GM19452 (cell line): ENCODE results near the gene PLCB2.

ENCODE experiments used
- ATAC-seq: cut with Tn5 transposase; IDR thresholded peaks from one replicate; pipeline ENCODE4 v1.9.1; 2021; ENCODE audit not compliant: unreplicated experiment

The PLCB2 gene, protein sequence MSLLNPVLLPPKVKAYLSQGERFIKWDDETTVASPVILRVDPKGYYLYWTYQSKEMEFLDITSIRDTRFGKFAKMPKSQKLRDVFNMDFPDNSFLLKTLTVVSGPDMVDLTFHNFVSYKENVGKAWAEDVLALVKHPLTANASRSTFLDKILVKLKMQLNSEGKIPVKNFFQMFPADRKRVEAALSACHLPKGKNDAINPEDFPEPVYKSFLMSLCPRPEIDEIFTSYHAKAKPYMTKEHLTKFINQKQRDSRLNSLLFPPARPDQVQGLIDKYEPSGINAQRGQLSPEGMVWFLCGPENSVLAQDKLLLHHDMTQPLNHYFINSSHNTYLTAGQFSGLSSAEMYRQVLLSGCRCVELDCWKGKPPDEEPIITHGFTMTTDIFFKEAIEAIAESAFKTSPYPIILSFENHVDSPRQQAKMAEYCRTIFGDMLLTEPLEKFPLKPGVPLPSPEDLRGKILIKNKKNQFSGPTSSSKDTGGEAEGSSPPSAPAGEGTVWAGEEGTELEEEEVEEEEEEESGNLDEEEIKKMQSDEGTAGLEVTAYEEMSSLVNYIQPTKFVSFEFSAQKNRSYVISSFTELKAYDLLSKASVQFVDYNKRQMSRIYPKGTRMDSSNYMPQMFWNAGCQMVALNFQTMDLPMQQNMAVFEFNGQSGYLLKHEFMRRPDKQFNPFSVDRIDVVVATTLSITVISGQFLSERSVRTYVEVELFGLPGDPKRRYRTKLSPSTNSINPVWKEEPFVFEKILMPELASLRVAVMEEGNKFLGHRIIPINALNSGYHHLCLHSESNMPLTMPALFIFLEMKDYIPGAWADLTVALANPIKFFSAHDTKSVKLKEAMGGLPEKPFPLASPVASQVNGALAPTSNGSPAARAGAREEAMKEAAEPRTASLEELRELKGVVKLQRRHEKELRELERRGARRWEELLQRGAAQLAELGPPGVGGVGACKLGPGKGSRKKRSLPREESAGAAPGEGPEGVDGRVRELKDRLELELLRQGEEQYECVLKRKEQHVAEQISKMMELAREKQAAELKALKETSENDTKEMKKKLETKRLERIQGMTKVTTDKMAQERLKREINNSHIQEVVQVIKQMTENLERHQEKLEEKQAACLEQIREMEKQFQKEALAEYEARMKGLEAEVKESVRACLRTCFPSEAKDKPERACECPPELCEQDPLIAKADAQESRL

DNA sequence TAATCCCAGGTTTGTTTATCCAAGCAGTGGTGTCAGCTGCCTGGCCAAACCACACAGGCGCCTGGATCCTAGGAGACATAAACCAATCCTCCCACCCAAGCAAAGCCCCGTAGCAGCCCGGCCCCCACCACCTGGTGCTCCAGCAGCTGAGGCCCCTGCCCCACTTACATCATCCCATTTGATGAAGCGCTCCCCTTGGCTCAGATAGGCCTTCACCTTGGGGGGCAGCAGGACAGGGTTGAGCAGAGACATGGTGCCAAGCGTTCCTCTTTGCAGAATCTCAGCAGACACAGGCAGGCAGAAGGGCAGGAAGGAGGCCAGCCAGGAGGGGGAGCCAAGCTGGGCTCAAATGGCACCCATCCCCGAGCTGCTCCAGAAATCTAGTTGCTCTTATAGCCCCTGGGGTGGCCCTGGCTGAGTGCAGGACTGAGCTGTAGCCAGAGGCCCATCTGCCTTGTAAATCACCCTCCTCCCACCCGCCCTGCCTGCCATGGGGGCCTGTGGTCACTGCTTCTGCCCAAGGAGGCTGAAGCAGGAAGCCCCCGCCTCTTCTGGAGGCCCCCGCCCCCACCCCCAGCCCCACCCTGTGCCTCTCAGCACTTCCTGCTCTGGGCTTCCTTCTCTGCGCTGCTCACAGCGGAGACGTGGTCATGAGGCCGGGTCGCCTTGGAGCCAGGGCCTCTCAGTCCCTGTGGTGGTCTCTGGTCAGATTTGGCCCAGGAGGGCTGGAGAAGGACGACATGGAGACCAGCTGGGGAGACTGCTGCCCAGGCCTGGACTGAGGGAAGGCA, at the start of gene PLCB2:
Gene PLCB2 (minus strand): TSS at position 515 of the 791 bp plus-strand sequence. CDS start 263 bp downstream, at position 252.
- peak; percentile 58 for ATAC-seq

DNA sequence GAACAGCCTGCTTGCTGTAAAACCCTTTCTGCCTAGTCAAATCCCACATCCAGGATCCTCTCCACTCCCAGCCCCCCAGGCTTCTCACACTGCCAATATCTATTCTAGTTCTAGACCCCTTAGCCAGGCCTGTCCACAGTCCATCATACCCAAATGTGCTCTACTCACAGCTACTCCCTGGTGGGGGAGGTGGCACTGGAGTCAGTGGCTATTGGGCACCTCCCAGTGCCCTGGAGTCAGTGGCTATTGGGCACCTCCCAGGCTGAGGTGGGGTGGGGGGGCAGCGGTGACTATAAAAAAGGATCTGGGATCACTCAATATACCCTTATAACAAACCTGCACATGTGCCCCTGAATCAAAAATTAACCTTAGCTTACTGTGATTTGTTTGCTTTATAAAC, 49.5 kb upstream of the PLCB2 start:
- ATAC-seq, result no peak

DNA sequence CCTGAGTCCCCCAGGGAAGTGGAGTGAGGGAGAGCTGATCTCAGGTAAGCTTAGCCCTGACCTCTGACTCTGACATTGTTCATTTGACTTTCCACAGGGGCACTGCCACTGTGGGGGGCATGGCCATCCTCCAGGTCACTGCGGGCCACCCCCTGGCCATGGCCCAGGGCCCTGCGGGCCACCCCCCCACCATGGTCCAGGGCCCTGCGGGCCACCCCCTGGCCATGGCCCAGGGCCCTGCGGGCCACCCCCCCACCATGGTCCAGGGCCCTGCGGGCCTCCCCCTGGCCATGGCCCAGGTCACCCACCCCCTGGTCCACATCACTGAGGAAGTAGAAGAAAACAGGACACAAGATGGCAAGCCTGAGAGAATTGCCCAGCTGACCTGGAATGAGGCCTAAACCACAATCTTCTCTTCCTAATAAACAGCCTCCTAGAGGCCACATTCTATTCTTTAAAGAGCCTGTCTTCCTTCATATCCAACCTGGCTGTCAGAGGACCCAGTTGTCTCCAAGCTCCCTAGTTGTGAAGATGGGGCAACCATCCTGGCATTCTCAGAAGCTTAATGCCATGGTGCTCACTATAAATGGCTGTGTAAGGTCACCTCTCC, 48.3 kb upstream of the PLCB2 start:
- ATAC-seq, result no peak

DNA sequence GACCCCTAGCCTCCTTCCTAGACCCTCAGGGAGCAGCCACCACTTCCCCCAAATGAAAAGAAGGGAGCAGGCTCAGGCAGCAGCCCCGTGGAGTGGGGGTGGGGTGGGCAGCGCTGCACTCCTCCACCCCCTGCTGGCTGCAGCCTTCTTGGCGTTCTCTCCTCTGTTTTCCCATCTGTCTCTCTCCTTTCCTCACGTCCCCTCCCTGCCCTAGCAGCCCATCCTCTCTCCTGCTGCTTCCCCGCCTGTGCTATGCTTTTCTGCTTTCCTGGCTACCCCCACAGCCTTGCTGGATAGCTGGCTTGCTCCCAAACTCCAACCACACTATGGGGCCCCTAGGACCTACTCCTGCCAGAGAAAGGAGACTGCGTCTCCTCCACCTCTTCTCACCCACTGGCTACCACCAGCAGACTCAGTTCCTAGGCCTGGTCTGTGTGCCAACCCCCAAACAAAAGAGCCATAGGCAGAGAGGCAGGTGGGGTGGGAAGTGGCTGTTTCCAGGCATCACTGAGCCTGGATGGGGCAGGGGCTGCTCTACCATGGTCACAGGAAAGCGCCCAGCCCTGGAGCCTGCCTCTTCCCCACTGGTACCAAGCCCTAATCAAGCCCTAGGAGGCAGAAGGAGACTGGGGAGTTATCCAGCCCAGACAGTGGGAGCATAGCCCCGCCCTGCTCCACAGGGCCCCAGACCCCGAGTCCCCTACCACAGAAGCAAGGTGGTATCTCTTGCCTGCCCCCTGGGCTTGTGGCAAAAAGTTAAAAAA, 46.9 kb upstream of the PLCB2 start:
- ATAC-seq, result no peak

- no peak for ATAC-seq
These were observed 46.0 kb upstream of the PLCB2 start for GRCh38 chr15:40353697-40354096.

- ATAC-seq, result no peak
These were observed 44.7 kb upstream of the PLCB2 start for GRCh38 chr15:40352281-40352901.

- no peak for ATAC-seq
These were observed 41.4 kb upstream of the PLCB2 start for GRCh38 chr15:40349163-40349562.

DNA sequence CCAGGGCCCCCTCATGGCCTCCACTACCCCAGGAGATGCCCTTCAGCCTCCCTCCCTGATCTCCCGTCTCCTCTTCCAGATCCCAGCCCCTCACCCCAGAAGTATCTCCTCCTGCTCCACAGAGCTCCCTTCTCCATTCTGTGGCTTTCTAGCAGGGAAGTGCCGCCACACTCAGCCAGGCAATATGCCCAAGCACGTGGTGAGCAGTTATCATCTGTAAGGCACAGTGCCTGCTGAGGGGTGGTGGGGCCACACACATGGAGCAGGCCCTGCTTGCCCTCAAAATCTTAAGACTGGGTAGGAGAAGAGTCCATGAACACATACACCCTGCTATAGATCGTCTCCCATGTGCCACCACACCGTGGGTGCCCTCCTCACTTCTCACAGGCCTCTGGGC, 40.7 kb upstream of the PLCB2 start:
- no peak for ATAC-seq

GRCh38 chr15:40347559-40348473, 40.1 kb upstream of the PLCB2 start:
- ATAC-seq, result no peak

DNA sequence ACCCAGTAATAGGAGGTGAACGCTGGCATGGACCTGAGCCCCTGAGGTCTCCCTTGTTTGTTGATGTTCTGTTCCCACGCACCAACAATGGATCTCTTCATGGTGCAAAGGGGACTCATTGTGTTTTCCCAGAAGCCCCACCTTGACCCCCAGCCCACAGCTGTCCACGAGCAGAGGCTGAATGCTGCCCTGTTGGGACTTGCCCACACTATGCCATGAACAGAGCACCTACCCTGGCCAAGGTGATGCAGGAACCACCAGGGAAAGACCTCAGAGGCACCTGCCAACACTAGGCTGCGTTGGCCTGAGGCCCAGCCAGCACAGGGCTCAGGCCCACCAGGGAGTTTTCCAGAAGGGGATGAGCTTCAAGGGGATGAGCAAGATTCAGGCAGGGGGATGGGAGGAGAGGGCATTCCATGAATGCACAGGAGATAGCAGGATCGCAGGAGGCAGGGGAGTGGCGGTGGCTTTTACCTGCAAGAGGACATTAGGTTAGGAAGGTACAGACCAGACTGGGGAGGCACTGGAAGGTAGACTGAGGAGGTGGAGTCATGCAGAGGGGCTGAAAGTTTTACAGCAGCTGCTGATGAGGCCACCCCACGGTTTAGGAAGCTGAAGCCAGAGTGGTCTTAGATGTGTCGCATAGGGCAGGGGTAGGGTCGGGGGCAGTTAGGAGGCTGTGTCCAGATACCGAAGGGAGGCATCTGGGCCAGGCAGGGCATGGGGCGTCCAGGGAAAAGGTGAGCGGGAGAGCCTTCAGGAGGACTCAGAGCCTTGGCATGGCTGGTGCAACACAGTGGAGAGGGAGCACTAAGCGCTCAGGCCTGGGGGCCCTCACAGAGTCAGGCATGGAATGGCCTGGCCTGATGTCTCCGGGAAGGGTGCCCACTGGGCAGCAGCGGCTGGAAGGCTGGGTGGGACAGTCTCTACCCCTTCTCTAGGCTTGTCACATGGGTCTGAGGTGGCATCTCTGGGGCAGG, 39.1 kb upstream of the PLCB2 start:
- no peak for ATAC-seq

DNA sequence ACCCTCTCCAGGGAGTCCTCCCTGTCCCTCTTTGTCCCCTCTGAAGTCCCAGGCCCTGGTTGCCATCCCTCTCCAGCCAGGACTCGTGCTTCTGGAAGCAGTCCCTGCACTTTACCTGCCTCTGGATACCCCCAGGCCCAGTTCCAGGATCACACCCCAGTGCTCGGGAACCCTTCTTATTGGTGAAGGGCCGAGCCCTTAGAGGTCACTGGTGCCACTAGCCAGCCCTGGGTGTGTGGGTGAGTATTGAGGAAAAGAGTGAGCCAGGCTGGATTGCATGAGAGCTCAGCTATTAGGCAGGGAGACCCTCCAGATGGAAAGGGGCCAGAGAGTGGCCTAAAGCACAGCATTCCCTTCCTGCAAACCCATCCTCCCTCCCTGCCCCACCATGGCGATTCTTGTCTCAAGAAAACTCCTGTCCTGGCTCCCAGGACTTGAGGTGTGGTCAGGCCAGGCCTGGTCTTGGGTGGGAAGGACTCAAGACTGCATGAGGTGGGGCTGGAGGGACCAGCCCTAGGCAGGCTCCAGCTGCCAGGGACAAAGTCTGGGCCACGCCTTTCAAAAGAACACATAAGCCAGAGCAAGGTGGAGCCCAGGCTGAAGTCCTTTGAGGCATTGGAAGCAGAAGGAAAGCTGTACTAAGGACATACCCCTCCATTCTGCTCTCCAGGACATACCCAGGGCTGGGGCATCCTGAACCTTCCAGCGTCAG, 38.3 kb upstream of the PLCB2 start:
- no peak for ATAC-seq

- ATAC-seq, result no peak
These were observed 37.6 kb upstream of the PLCB2 start for GRCh38 chr15:40345225-40345866.

GRCh38 chr15:40344631-40345120, 36.9 kb upstream of the PLCB2 start:
- no peak for ATAC-seq

DNA sequence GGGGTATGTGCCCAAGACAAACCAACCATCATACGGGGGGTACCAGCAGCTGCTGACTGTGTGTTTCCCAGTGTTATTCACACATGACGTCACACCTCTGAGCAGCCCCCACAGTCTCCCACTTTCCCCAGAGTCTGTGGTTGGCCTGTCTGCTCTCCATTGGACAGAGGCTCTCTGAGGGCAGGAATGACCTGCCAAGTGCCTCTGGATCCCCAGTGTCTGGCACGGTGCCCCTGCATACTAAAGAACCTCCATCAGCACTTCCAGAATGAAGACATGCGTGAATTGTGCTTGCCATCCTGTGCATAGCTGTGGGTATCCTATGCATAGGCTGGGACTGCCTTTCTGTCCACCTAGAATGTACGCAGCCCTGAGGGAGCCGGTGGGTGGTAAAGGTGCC, 36.5 kb upstream of the PLCB2 start:
- no peak for ATAC-seq

GRCh38 chr15:40343512-40343911, 35.8 kb upstream of the PLCB2 start:
- no peak for ATAC-seq
